ENCODE measurements around the gene SLC4A4. TPM values are rescaled to one million over a fixed set of nuclear protein-coding genes. Genes with fewer than 3 reads are reported as not detected.

The SLC4A4 gene
- total RNA-seq: 2.8 and 32.1 TPM in 2 replicates

GRCh38 chr4:71338846-71339593 is at the start of gene SLC4A4:
SLC4A4 (plus strand) TSS chr4:71339020.

